HepG2 (cell line): ENCODE measurements around the gene MAP3K19. TPM values are rescaled to one million over a fixed set of nuclear protein-coding genes. Genes with fewer than 3 reads are reported as not detected.
A peak's percentile ranks its signal among the peaks of the same experiment; 100 is the strongest.

ENCODE experiments used
- ATAC-seq: fragments of 200-7000 bp; cut with Tn5 transposase; 3 replicates; pipeline ENCODE4 v1.9.1; 2020; ENCODE audit warnings: mild to moderate bottlenecking, moderate library complexity
- BruUV-seq: library from RNA; stranded (reverse); fragments of 400-500 nt; replicated peaks from 2 replicates; lab custom pipeline; 2021; lab: Mats Ljungman, UMichigan
- CTCF ChIA-PET: fragments of 300-600 bp; formaldehyde crosslinking; extraction: SDS; loops from one replicate; lab custom pipeline; 2021; ENCODE audit warnings: low total read pairs, inconsistent platforms, low intra/inter-chr PET ratio; lab: Yijun Ruan, JAX
- POLR2A ChIA-PET: fragments of 350-600 bp; sonication (Branson Sonifier 250); formaldehyde crosslinking; loops from one replicate; lab custom pipeline; 2020; ENCODE audit warnings: antibody characterized with exemption, inconsistent platforms; lab: Yijun Ruan, JAX
- DNase-seq: peaks from one replicate; pipeline ENCODE4 v3.0.0-alpha.2; 2015; ENCODE audit warnings: low spot score
- FAIRE-seq: peaks from 3 replicates; lab custom pipeline; 2011; peaks lifted over from hg19 to GRCh38; lab: Jason Lieb, UNC
- H2AFZ ChIP-seq: one replicate; pipeline ENCODE4 v1.6.1; 2011; ENCODE audit warnings: low read length, inconsistent platforms
- H3K27ac ChIP-seq: fragments of 300-600 bp; 3 replicates; pipeline ENCODE4 v1.8.0; 2011; ENCODE audit warnings: mixed run types, mild to moderate bottlenecking, mixed read lengths, low read length, inconsistent platforms; ENCODE audit not compliant: insufficient read depth; ENCODE audit errors: extremely low read length
- H3K27me3 ChIP-seq, 2 experiments: fragments of 200-600 bp in 1 of 2; 2 replicates in 1 of 2; 3 replicates in 1 of 2; pipeline versions ENCODE4 v1.6.0 to v1.8.0; 2011; ENCODE audit warnings: low read length in 2 of 2, mild to moderate bottlenecking in 2 of 2, moderate library complexity in 2 of 2, inconsistent platforms in 1 of 2; ENCODE audit not compliant: insufficient read depth in 2 of 2, control insufficient read depth in 1 of 2
- H3K36me3 ChIP-seq, 2 experiments: fragments of 200-600 bp in 1 of 2; replicated peaks in 1 of 2; 2 replicates in 1 of 2; 3 replicates in 1 of 2; pipeline versions ENCODE4 v1.5.1 to v1.8.0; 2011; ENCODE audit warnings: low read length in 2 of 2, inconsistent platforms in 1 of 2; ENCODE audit not compliant: insufficient read depth in 2 of 2, control insufficient read depth in 1 of 2
- H3K4me1 ChIP-seq: 2 replicates; pipeline ENCODE4 v1.5.1; 2012; ENCODE audit warnings: low read length, inconsistent platforms; ENCODE audit not compliant: insufficient read depth
- H3K4me2 ChIP-seq: 2 replicates; pipeline ENCODE4 v1.6.0; 2011; ENCODE audit warnings: low read depth, low read length, inconsistent platforms
- H3K4me3 ChIP-seq, 3 experiments: fragments of 200-600 bp in 1 of 3; sonication (generic), shearing (Covaris generic) in 1 of 3; replicated peaks in 1 of 3; 2 replicates each; pipeline ENCODE4 v1.5.1; 2011 to 2016; ENCODE audit warnings: low read length in 3 of 3, inconsistent platforms in 2 of 3, low read depth in 2 of 3, mild to moderate bottlenecking in 2 of 3, control low read depth in 1 of 3, mixed read lengths in 1 of 3; ENCODE audit not compliant: insufficient read depth in 1 of 3
- H3K79me2 ChIP-seq: one replicate; pipeline ENCODE4 v1.6.1; 2011; ENCODE audit warnings: low read length, inconsistent platforms; ENCODE audit not compliant: insufficient read depth
- H3K9ac ChIP-seq: 2 replicates; pipeline ENCODE4 v1.6.0; 2011; ENCODE audit warnings: mild to moderate bottlenecking, low read depth, low read length, inconsistent platforms; ENCODE audit not compliant: insufficient read depth
- H3K9me3 ChIP-seq: 2 replicates; pipeline ENCODE4 v1.5.1; 2012; ENCODE audit warnings: mild to moderate bottlenecking, low read length
- H4K20me1 ChIP-seq: 2 replicates; pipeline ENCODE4 v1.6.0; 2011; ENCODE audit warnings: inconsistent platforms, mild to moderate bottlenecking, low read length, moderate library complexity; ENCODE audit not compliant: insufficient read depth
- MBNL3 ChIP-seq: fragments of 250-450 bp; sonication (Bioruptor Pico); conservative IDR thresholded peaks from 2 replicates; pipeline ENCODE4 v1.8.0; 2022; ENCODE audit warnings: mild to moderate bottlenecking, inconsistent platforms
- NBN ChIP-seq: fragments of 450-650 bp; conservative IDR thresholded peaks from 2 replicates; pipeline ENCODE4 v1.6.1; 2017
- NCOA2 ChIP-seq: sonication (generic); formaldehyde crosslinking; IDR thresholded peaks from 2 replicates; pipeline ENCODE4 v1.8.0; 2022; ENCODE audit warnings: inconsistent platforms
- ONECUT2 ChIP-seq: sonication (generic); formaldehyde crosslinking; IDR thresholded peaks from 2 replicates; pipeline ENCODE4 v1.4.0; 2020; ENCODE audit warnings: missing genetic modification reagents
- PRMT3 ChIP-seq: sonication (generic); formaldehyde crosslinking; IDR thresholded peaks from 2 replicates; pipeline ENCODE4 v1.8.1; 2022; ENCODE audit warnings: low read depth, mild to moderate bottlenecking, moderate library complexity, missing genetic modification reagents, borderline replicate concordance
- SOX13 ChIP-seq, 3 experiments: fragments of 450-650 bp in 1 of 3; sonication (generic) in 1 of 3; formaldehyde crosslinking in 1 of 3; IDR thresholded peaks in 2 of 3; conservative IDR thresholded peaks in 1 of 3; 2 replicates each; pipeline versions ENCODE4 v1.5.0 to v1.6.1; 2016 to 2020; ENCODE audit warnings: antibody characterized with exemption in 1 of 3, mild to moderate bottlenecking in 1 of 3, missing compliant biosample characterization in 1 of 3, missing genetic modification reagents in 1 of 3, moderate library complexity in 1 of 3
- SOX6 ChIP-seq, 2 experiments: fragments of 450-650 bp in 1 of 2; sonication (generic) in 1 of 2; formaldehyde crosslinking in 1 of 2; IDR thresholded peaks; 2 replicates each; pipeline versions ENCODE4 v1.4.0 to v1.6.1; 2017 to 2020; ENCODE audit warnings: antibody characterized with exemption in 1 of 2, mild to moderate bottlenecking in 1 of 2, missing genetic modification reagents in 1 of 2
- ZFP36L2 ChIP-seq: sonication (generic); formaldehyde crosslinking; IDR thresholded peaks from 2 replicates; pipeline ENCODE4 v1.4.0; 2020; ENCODE audit warnings: missing genetic modification reagents
- ZNF546 ChIP-seq: sonication (generic); formaldehyde crosslinking; conservative IDR thresholded peaks from 2 replicates; pipeline ENCODE4 v1.8.1; 2023; ENCODE audit warnings: mild to moderate bottlenecking, missing genetic modification reagents
- ZNF780A ChIP-seq: sonication (generic); formaldehyde crosslinking; IDR thresholded peaks from 2 replicates; pipeline ENCODE4 v1.8.0; 2022; ENCODE audit warnings: mild to moderate bottlenecking, missing genetic modification reagents, moderate library complexity
- ZNF816 ChIP-seq: sonication (generic); formaldehyde crosslinking; IDR thresholded peaks from 2 replicates; pipeline ENCODE4 v1.8.0; 2022; ENCODE audit warnings: missing genetic modification reagents, mild to moderate bottlenecking, borderline replicate concordance
- ZNF83 ChIP-seq: sonication (generic); formaldehyde crosslinking; IDR thresholded peaks from 2 replicates; pipeline ENCODE4 v1.4.0; 2020; ENCODE audit warnings: missing genetic modification reagents, mild to moderate bottlenecking, borderline replicate concordance
- WGBS: methylation state at CpG from one replicate; pipeline ENCODE4 v1.1.6; 2017; ENCODE audit warnings: low lambda C conversion rate; 5-methylcytosine and 5-hydroxymethylcytosine counted together
- in situ Hi-C: cut with HindIII; loops from 2 replicates; pipeline ENCODE4 v1.10.0; 2017; ENCODE audit warnings: low pct_unique_long_range_greater_than_20kb; ENCODE audit not compliant: extremely low pct_ligation_motif_present
- intact Hi-C: fragments of 100-400 bp; cut with micrococcal nuclease; formaldehyde crosslinking; loops from one replicate; pipeline ENCODE4 v1.10.0; 2022; ENCODE audit not compliant: unreplicated experiment
- polyA plus RNA-seq, 8 experiments: library from polyadenylated mRNA; depleted of rRNA in 3 of 8; stranded (reverse) in 7 of 8; unstranded in 1 of 8; fragments of >200 nt; fragmentation: Illumina TruSeq in 4 of 8; extraction: Trizol in 4 of 8; gene quantifications; 2 replicates each; pipeline versions ENCODE4 v1.2.1 to v1.2.3, GENCODE V29; 2011 to 2016; ENCODE audit warnings: low read depth in 4 of 8, missing spikeins in 1 of 8, mixed read lengths in 1 of 8; ENCODE audit not compliant: insufficient read depth in 1 of 8
- total RNA-seq, 5 experiments: library from RNA; depleted of rRNA; stranded (reverse); fragments of >200 nt; fragmentation: Illumina TruSeq; extraction: Trizol; gene quantifications; 2 replicates each; pipeline ENCODE4 v1.2.3, GENCODE V29; 2016; ENCODE audit warnings: low read depth in 1 of 5
- TF ChIP-seq, protein P1 (sequence below), 2 experiments: sonication (generic) in 1 of 2; formaldehyde crosslinking in 1 of 2; IDR thresholded peaks; 2 replicates each; pipeline versions ENCODE4 v1.5.1 to v1.6.1; 2011 to 2020; ENCODE audit warnings: borderline replicate concordance in 1 of 2, low read depth in 1 of 2, low read length in 1 of 2, mild to moderate bottlenecking in 1 of 2, missing genetic modification reagents in 1 of 2, moderate library complexity in 1 of 2
- TF ChIP-seq, protein P2 (sequence below): IDR thresholded peaks from 2 replicates; pipeline ENCODE4 v1.6.1; 2012; ENCODE audit warnings: low read depth, low read length, improper control_type of control experiment
- TF ChIP-seq, protein P3 (sequence below): IDR thresholded peaks from 2 replicates; pipeline ENCODE4 v1.4.0; 2020; ENCODE audit warnings: mild to moderate bottlenecking, missing genetic modification reagents

MAP3K19 gene
- total and polyA plus RNA-seq, 2 of the 13 experiments (the other 11 are each of a cell fraction or from before 2014, with no cell fraction given): not detected

DNA sequence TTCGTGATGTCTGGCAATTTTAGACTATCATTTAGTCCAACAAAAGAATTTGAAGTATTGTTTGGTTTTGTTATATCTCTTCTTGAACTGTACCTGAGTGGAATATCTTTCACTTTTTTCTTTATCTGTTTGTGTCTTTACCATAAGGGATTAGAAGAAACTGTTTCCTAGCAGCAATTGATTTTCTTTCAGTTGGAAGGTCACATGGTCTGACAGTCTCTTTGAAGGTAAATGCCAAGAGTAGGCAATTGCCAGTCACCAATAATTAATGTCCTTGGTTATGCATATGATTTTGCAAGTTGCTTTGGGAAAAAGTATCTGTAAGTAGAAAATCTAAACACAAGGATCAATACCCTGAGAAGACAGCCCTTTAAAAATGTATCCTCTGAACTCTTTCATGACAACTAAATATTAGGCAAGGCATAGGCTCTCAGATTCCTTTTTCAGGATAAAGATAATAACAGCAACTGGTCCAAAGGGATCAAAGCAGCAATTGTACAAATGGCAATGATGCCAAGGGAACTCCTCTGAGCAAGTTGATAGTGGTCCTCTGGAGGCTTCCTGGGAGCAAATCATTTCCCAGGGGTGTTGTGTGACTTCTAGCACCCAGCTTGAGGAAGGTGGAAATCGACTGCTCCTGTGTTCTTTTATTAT is 17.6 kb downstream of the MAP3K19 start:
- in situ Hi-C loops (no loop called here), intact Hi-C loops (no loop called here)
- H3K4me3 ChIP-seq: no peak overlapping the region
- ChIA-PET POLR2A (no interaction called here), CTCF (no interaction called here)
- no peaks in the 10 kb centered on the region for H3K27me3 ChIP-seq
- DNase-seq (no peak), FAIRE-seq (no peak), ATAC-seq (peak; percentile 57; the same call in 2 of the 3 replicates)
- H3K36me3 ChIP-seq: no peaks in the 10 kb centered on the region
- no peaks in the 10 kb centered on the region for H3K9me3 ChIP-seq
- H3K79me2 ChIP-seq: no peaks in the 10 kb centered on the region
- H3K4me2 ChIP-seq: no peak overlapping the region
- H4K20me1 ChIP-seq: no peaks in the 10 kb centered on the region
- no peaks in the 10 kb centered on the region for H3K4me1 ChIP-seq
- H3K9ac ChIP-seq: no peak overlapping the region
- 11% methylated on average over 2 of the region's 2 CpGs for WGBS
- no peak overlapping the region for H3K27ac ChIP-seq
- BruUV-seq: no TSS peak
- no peak overlapping the region for H2AFZ ChIP-seq
- TF ChIP-seq, protein P1, sequence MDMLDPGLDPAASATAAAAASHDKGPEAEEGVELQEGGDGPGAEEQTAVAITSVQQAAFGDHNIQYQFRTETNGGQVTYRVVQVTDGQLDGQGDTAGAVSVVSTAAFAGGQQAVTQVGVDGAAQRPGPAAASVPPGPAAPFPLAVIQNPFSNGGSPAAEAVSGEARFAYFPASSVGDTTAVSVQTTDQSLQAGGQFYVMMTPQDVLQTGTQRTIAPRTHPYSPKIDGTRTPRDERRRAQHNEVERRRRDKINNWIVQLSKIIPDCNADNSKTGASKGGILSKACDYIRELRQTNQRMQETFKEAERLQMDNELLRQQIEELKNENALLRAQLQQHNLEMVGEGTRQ (IDR thresholded peaks at IDR 0.05; ENCODE audit: low read depth, low read length): no peak
- TF ChIP-seq, protein P1 (CRISPR knock-in tag; IDR thresholded peaks at IDR 0.05; ENCODE audit: borderline replicate concordance): peak; percentile 51; the same call in 1 of the 2 replicates
- TF ChIP-seq, protein P2, sequence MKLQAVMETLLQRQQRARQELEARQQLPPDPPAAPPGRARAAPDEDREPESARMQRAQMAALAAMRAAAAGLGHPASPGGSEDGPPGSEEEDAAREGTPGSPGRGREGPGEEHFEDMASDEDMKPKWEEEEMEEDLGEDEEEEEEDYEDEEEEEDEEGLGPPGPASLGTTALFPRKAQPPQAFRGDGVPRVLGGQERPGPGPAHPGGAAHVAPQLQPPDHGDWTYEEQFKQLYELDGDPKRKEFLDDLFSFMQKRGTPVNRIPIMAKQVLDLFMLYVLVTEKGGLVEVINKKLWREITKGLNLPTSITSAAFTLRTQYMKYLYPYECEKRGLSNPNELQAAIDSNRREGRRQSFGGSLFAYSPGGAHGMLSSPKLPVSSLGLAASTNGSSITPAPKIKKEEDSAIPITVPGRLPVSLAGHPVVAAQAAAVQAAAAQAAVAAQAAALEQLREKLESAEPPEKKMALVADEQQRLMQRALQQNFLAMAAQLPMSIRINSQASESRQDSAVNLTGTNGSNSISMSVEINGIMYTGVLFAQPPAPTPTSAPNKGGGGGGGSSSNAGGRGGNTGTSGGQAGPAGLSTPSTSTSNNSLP: 0 out of 2 replicates have a peak, but pooled peaks have one; percentile 24
- peak; percentile 68; the same call in 1 of the 2 replicates for TF ChIP-seq ONECUT2
- TF ChIP-seq ZFP36L2 (CRISPR knock-in tag): no peak
- no peak for TF ChIP-seq NBN
- no peak for TF ChIP-seq SOX6 (IDR thresholded peaks at IDR 0.05)
- TF ChIP-seq SOX6 (CRISPR knock-in tag; IDR thresholded peaks at IDR 0.05): 0 out of 2 replicates have a peak, but pooled peaks have one; percentile 10
- TF ChIP-seq, protein P3, sequence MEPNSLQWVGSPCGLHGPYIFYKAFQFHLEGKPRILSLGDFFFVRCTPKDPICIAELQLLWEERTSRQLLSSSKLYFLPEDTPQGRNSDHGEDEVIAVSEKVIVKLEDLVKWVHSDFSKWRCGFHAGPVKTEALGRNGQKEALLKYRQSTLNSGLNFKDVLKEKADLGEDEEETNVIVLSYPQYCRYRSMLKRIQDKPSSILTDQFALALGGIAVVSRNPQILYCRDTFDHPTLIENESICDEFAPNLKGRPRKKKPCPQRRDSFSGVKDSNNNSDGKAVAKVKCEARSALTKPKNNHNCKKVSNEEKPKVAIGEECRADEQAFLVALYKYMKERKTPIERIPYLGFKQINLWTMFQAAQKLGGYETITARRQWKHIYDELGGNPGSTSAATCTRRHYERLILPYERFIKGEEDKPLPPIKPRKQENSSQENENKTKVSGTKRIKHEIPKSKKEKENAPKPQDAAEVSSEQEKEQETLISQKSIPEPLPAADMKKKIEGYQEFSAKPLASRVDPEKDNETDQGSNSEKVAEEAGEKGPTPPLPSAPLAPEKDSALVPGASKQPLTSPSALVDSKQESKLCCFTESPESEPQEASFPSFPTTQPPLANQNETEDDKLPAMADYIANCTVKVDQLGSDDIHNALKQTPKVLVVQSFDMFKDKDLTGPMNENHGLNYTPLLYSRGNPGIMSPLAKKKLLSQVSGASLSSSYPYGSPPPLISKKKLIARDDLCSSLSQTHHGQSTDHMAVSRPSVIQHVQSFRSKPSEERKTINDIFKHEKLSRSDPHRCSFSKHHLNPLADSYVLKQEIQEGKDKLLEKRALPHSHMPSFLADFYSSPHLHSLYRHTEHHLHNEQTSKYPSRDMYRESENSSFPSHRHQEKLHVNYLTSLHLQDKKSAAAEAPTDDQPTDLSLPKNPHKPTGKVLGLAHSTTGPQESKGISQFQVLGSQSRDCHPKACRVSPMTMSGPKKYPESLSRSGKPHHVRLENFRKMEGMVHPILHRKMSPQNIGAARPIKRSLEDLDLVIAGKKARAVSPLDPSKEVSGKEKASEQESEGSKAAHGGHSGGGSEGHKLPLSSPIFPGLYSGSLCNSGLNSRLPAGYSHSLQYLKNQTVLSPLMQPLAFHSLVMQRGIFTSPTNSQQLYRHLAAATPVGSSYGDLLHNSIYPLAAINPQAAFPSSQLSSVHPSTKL (CRISPR knock-in tag): peak; percentile 8; the same call in 1 of the 2 replicates
- TF ChIP-seq NCOA2 (CRISPR knock-in tag): peak; percentile 39; the same call in 1 of the 2 replicates
- TF ChIP-seq PRMT3: no peak
- TF ChIP-seq ZNF816 (CRISPR knock-in tag): no peak
- TF ChIP-seq ZNF83 (CRISPR knock-in tag): no peak
- TF ChIP-seq ZNF546 (CRISPR knock-in tag): no peak
- TF ChIP-seq MBNL3 (CRISPR knock-in tag): no peak
- TF ChIP-seq SOX13 (IDR thresholded peaks at IDR 0.05): no peak
- TF ChIP-seq SOX13 (CRISPR knock-in tag; conservative IDR thresholded peaks at IDR 0.05 in 1 of 2, IDR thresholded peaks at IDR 0.05 in 1 of 2): 0 out of 4 replicates have a peak, but pooled peaks of 1 of the 2 experiments have one; percentile 19
- no peak for TF ChIP-seq ZNF780A (CRISPR knock-in tag)
